ENCODE data around the gene IL1R2.

DNA sequence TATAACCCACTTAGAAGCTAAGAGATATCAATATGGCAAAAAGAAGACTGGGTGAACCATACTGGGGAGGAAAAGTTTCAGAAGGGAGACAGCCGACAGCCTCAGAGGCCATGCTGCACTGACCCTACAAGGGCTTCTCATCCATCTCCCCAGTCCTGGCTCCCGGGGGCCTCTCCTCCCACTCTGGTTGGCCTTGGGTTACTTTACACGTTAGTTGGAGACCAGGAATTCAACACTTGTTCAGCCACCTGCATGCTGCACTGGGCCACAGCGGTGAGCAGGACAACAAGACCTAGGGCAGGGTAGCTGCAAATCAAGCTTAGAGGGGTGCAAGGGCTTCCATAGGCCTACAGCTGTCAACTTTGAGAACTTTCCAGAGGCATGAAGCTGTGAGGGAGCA is 28.6 kb upstream of the IL1R2 start:
- TF ChIP-seq, protein P1, sequence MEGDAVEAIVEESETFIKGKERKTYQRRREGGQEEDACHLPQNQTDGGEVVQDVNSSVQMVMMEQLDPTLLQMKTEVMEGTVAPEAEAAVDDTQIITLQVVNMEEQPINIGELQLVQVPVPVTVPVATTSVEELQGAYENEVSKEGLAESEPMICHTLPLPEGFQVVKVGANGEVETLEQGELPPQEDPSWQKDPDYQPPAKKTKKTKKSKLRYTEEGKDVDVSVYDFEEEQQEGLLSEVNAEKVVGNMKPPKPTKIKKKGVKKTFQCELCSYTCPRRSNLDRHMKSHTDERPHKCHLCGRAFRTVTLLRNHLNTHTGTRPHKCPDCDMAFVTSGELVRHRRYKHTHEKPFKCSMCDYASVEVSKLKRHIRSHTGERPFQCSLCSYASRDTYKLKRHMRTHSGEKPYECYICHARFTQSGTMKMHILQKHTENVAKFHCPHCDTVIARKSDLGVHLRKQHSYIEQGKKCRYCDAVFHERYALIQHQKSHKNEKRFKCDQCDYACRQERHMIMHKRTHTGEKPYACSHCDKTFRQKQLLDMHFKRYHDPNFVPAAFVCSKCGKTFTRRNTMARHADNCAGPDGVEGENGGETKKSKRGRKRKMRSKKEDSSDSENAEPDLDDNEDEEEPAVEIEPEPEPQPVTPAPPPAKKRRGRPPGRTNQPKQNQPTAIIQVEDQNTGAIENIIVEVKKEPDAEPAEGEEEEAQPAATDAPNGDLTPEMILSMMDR (IDR thresholded peaks at IDR 0.05; ENCODE audit: control extremely low read depth in 1 of 3, insufficient read depth in 1 of 3, low read depth in 1 of 3, low read length in 3 of 3) = no peak
- no peak for TF ChIP-seq POLR2A (IDR thresholded peaks at IDR 0.05; ENCODE audit: control extremely low read depth in 1 of 2, low read depth in 2 of 2, low read length in 2 of 2)
- TF ChIP-seq, protein P2, sequence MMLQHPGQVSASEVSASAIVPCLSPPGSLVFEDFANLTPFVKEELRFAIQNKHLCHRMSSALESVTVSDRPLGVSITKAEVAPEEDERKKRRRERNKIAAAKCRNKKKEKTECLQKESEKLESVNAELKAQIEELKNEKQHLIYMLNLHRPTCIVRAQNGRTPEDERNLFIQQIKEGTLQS (IDR thresholded peaks at IDR 0.05; ENCODE audit: insufficient read depth, low read depth, low read length) = no peak
